Heart right ventricle (tissue), 16 donors: Measurements from ENCODE around the gene NAV3. TPM values are rescaled to one million over a fixed set of nuclear protein-coding genes. Genes with fewer than 3 reads are reported as not detected.
A peak's percentile ranks its signal among the peaks of the same experiment; 100 is the strongest.

Source experiments
- ATAC-seq, 8 donors: fragments of 200-7000 bp; cut with Tn5 transposase; one replicate each; pipeline ENCODE4 v1.9.1; 2020; ENCODE audit warnings: mild to moderate bottlenecking in 8 of 8, moderate library complexity in 8 of 8, moderate number of reproducible peaks in 1 of 8
- DNase-seq, 2 donors: peaks; one replicate each; pipeline ENCODE4 v3.0.0-alpha.2; 2020
- H3K27ac ChIP-seq, 10 donors: fragments of 200-600 bp; sonication (generic) in 2 of 10; one replicate each; pipeline versions ENCODE4 v1.5.0 to v1.8.0; 2020 to 2022; ENCODE audit warnings: mild to moderate bottlenecking in 3 of 10
- H3K27me3 ChIP-seq, 7 donors: fragments of 200-600 bp; one replicate each; pipeline ENCODE4 v1.8.0; 2021 to 2022; ENCODE audit warnings: mild to moderate bottlenecking in 2 of 7
- H3K36me3 ChIP-seq, 9 donors: fragments of 200-600 bp; sonication (generic) in 1 of 9; one replicate each; pipeline versions ENCODE4 v1.5.0 to v1.8.0; 2020 to 2022; ENCODE audit warnings: mild to moderate bottlenecking in 2 of 9
- H3K4me1 ChIP-seq, 9 donors: fragments of 200-600 bp; sonication (generic) in 1 of 9; one replicate each; pipeline versions ENCODE4 v1.5.0 to v1.8.0; 2020 to 2022; ENCODE audit warnings: mild to moderate bottlenecking in 4 of 9
- H3K4me3 ChIP-seq, 10 donors: fragments of 200-600 bp; sonication (generic) in 2 of 10; one replicate each; pipeline versions ENCODE4 v1.5.0 to v1.8.0; 2020 to 2022; ENCODE audit warnings: mild to moderate bottlenecking in 7 of 10, moderate library complexity in 2 of 10
- H3K9me3 ChIP-seq, 11 donors: fragments of 200-600 bp in 10 of 11; sonication (generic) in 2 of 11; one replicate each; pipeline versions ENCODE4 v1.5.0 to v1.8.0; 2013 to 2022; ENCODE audit warnings: mild to moderate bottlenecking in 2 of 11, control low read depth in 1 of 11, moderate library complexity in 1 of 11
- WGBS, 2 donors: extraction: QIAGEN DNeasy Blood & Tissue Kit; methylation state at CpG; one replicate each; pipeline ENCODE4 v1.1.7; 2013; ENCODE audit warnings: inconsistent platforms in 1 of 2; 5-methylcytosine and 5-hydroxymethylcytosine counted together
- intact Hi-C, 10 donors: fragments of 100-400 bp; cut with DNase I; formaldehyde crosslinking; loops; one replicate each; pipeline versions ENCODE4 v1.11.1 to v1.14.2; 2022
- polyA plus RNA-seq, 2 donors: library from polyadenylated mRNA; stranded (reverse); fragments of 200-250 nt; gene quantifications; one replicate each; pipeline ENCODE4 v1.2.3, GENCODE V29; 2013
- total RNA-seq, 10 donors: library from RNA; stranded (reverse); fragmentation: NEBNext Ultra II Directional in 3 of 10; extraction: Animal tissue kit (Norgen Biotek cat#: 25700) in 3 of 10; gene quantifications; one replicate each; pipeline versions ENCODE4 v1.2.1 to v1.2.4, GENCODE V29; 2021 to 2023
- TF ChIP-seq, protein P1 (sequence below), 9 donors: fragments of 200-600 bp; sonication (generic) in 2 of 9; IDR thresholded peaks; one replicate each; pipeline versions ENCODE4 v1.5.0 to v1.8.0; 2021 to 2022; ENCODE audit warnings: antibody characterized with exemption in 9 of 9, mild to moderate bottlenecking in 5 of 9, moderate library complexity in 1 of 9
- donor health status: Arrhythmogenic right ventricular cardiomyopathy.
- donor health status: ischemic (EF 13 %, LVEDD 7.1; RV severe dilation, severe dysfunction).
- donor health status: healthy with polysubstance abuse.
- donor health status: DM: no; HTN: yes; CAD: no.
- donor health status: DM: no; HTN: no; CAD: no.
- donor health status: ischemic (EF 25% LVEDD 6.9; RV normal size, moderate dysfunction).
- donor health status: ischemic (EF 25% LVEDD 5.7; RV mildly dilated, moderate dysfunction).
- donor health status: healthy.
- donor health status: DM: yes; HTN: yes; CAD: no.
- donor health status: Ischemic cardiomyopathy.
- donor health status: ischemic (EF 35%, LVEDD 5.7; RV mildly dilated, moderate dysfunction).
- donor health status: nonischemic (EF 11% LVEDD 7.7; RV severe dilation, severe dysfunction).
- donor health status: DM: yes; HTN: yes; CAD: no.
- donor health status: PGD.
- donor health status: ischemic (EF 29% LVEDD 5.4; RV normal size, mild dysfunction).
- donor health status: nonischemic (EF 23%, LVEDD 6.1; RV moderate dilation, normal function).

NAV3 gene
- total and polyA plus RNA-seq, 12 donors: 0.91 to 7.6 (median 4.6) TPM

GRCh38 chr12:77842430-77842829 lies 11.7 kb downstream of the NAV3 start:
- H3K27ac ChIP-seq: no peak overlapping the region
- no peak overlapping the region for H3K4me3 ChIP-seq
- ATAC-seq (peak in 1 of 8 donors; percentile 47), DNase-seq (no peak)
- intact Hi-C loops: loop anchor here in 1 of 10 donors (10.0 kb wide), 1 partner anchor 62 kb away; no protein-coding TSS in a partner anchor
- TF ChIP-seq, protein P1, sequence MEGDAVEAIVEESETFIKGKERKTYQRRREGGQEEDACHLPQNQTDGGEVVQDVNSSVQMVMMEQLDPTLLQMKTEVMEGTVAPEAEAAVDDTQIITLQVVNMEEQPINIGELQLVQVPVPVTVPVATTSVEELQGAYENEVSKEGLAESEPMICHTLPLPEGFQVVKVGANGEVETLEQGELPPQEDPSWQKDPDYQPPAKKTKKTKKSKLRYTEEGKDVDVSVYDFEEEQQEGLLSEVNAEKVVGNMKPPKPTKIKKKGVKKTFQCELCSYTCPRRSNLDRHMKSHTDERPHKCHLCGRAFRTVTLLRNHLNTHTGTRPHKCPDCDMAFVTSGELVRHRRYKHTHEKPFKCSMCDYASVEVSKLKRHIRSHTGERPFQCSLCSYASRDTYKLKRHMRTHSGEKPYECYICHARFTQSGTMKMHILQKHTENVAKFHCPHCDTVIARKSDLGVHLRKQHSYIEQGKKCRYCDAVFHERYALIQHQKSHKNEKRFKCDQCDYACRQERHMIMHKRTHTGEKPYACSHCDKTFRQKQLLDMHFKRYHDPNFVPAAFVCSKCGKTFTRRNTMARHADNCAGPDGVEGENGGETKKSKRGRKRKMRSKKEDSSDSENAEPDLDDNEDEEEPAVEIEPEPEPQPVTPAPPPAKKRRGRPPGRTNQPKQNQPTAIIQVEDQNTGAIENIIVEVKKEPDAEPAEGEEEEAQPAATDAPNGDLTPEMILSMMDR (IDR thresholded peaks at IDR 0.05): no peak
- no peaks in the 10 kb centered on the region for H3K9me3 ChIP-seq
- H3K4me1 ChIP-seq: peaks cover 2 to 42% (median 21%) of the 10 kb centered on the region in 9 donors
- 82 to 84% methylated on average over 5 of the region's 5 CpGs for WGBS, 2 donors
- no peaks in the 10 kb centered on the region for H3K27me3 ChIP-seq
- H3K36me3 ChIP-seq: no peaks in the 10 kb centered on the region

GRCh38 chr12:77845831-77846230 lies 15.1 kb downstream of the NAV3 start:
- intact Hi-C loops: loop anchor here in 1 of 10 donors (10.0 kb wide), 1 partner anchor 59 kb away; no protein-coding TSS in a partner anchor

DNA sequence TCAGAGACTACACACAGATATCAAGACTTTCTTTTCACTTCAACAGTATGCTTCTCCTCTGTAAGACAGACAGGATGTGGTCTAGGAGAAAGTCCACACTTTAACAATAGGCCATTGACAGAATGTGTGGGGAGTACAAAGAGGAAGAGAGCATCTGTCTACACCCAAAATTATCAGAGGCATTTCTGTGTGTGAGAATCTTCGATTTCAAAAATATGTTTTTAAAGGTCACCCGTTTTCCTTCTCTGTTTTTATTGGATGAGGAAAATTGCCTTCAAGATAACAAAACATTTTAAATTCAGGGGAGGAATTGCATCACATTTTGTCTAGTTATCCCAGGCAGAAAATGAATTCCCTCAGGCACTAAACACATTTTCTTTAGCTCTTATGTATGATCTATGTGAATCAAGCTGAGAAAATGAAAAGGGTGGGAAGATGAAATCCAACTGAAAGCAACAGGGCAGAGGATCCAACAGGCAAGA lies 16.4 kb downstream of the NAV3 start:
- intact Hi-C loops: loop anchor here in 1 of 10 donors (10.0 kb wide), 1 partner anchor 58 kb away; no protein-coding TSS in a partner anchor
- no peaks in the 10 kb centered on the region for H3K27me3 ChIP-seq
- no peaks in the 10 kb centered on the region for H3K9me3 ChIP-seq
- H3K36me3 ChIP-seq: no peaks in the 10 kb centered on the region
- TF ChIP-seq, protein P1 (IDR thresholded peaks at IDR 0.05): no peak
- H3K4me3 ChIP-seq: no peak overlapping the region
- H3K4me1 ChIP-seq: peaks cover 6 to 38% (median 23%) of the 10 kb centered on the region in 9 donors
- WGBS, 2 donors: 29 to 47% methylated on average over 2 of the region's 2 CpGs
- ATAC-seq: peak in 5 of 8 donors; percentile 44 to 72 (median 64)
- no peak for DNase-seq
- peak overlapping the region in 9 of 10 donors; percentile 39 to 89 (median 73) for H3K27ac ChIP-seq

More at GRCh38 chr12:77845831-77846230, 15.1 kb downstream of the NAV3 start:
- Histone ChIP-seq H3K27ac (peak overlapping the region in 1 of 10 donors; percentile 11), H3K4me3 (no peak overlapping the region), H3K36me3 (no peaks in the 10 kb centered on the region), H3K4me1 (peaks cover 6 to 48% (median 33%) of the 10 kb centered on the region in 9 donors), H3K9me3 (no peaks in the 10 kb centered on the region), H3K27me3 (no peaks in the 10 kb centered on the region)
- WGBS, 2 donors: 67 to 78% methylated on average over 4 of the region's 4 CpGs
- TF ChIP-seq, protein P1 (IDR thresholded peaks at IDR 0.05): no peak
- no peak for ATAC-seq
- no peak for DNase-seq

GRCh38 chr12:77847680-77848431 lies 17.2 kb downstream of the NAV3 start:
- Histone ChIP-seq H3K9me3 (peaks cover 0 to 2% (median 0%) of the 10 kb centered on the region in 11 donors), H3K27ac (peak overlapping the region in 9 of 10 donors; percentile 39 to 89 (median 73)), H3K4me1 (peaks cover 6 to 39% (median 23%) of the 10 kb centered on the region in 9 donors), H3K27me3 (no peaks in the 10 kb centered on the region), H3K36me3 (no peaks in the 10 kb centered on the region), H3K4me3 (peak overlapping the region in 1 of 10 donors; percentile 5)
- DNase-seq (no peak), ATAC-seq (peak; percentile 62 to 84 (median 81))
- intact Hi-C loops: loop anchor here in 1 of 10 donors (10.0 kb wide), 1 partner anchor 57 kb away; no protein-coding TSS in a partner anchor
- TF ChIP-seq, protein P1 (IDR thresholded peaks at IDR 0.05): no peak
- WGBS, 2 donors: 2 to 5% methylated on average over 3 of the region's 3 CpGs
